OCI-LY7 (cell line): Measurements from ENCODE around the gene ZKSCAN5.

ENCODE experiments used
- CTCF ChIP-seq: fragments of 200-600 bp; sonication (generic); conservative IDR thresholded peaks from 2 replicates; pipeline ENCODE4 v1.5.1; 2014; ENCODE audit warnings: mild to moderate bottlenecking, antibody characterized with exemption, low read length, moderate library complexity, mixed read lengths
- EZH2phosphoT487 ChIP-seq: fragments of 200-600 bp; sonication (generic); IDR thresholded peaks from 2 replicates; pipeline ENCODE4 v1.6.1; 2018; ENCODE audit warnings: low read depth, borderline replicate concordance, mild to moderate bottlenecking, mixed run types, antibody characterized with exemption, low read length, moderate library complexity, mixed read lengths

GRCh38 chr7:99535667-99536066, 31.2 kb downstream of the ZKSCAN5 start:
- no peak for TF ChIP-seq CTCF
- no peak for TF ChIP-seq EZH2phosphoT487
